Liver (tissue), 9 donors: Measurements from ENCODE around the gene RAI1. TPM values are rescaled to one million over a fixed set of nuclear protein-coding genes. Genes with fewer than 3 reads are reported as not detected.

Source experiments
- DNase-seq: peaks from one replicate; pipeline ENCODE4 v3.0.0-alpha.2; 2017; ENCODE audit warnings: low spot score
- H3K27ac ChIP-seq, 2 donors: one replicate each; pipeline ENCODE4 v1.7.0; 2013; ENCODE audit warnings: inconsistent platforms in 2 of 2, low read length in 2 of 2, control low read depth in 1 of 2, low read depth in 1 of 2, mild to moderate bottlenecking in 1 of 2
- H3K27me3 ChIP-seq, 4 donors: one replicate each; pipeline versions ENCODE4 v1.6.1 to v1.7.0; 2013; ENCODE audit warnings: low read length in 3 of 4, inconsistent platforms in 1 of 4, mild to moderate bottlenecking in 1 of 4, moderate library complexity in 1 of 4; ENCODE audit not compliant: control insufficient read depth in 4 of 4, insufficient read depth in 4 of 4
- H3K36me3 ChIP-seq, 4 donors: one replicate each; pipeline versions ENCODE4 v1.6.1 to v1.7.0; 2013; ENCODE audit warnings: low read length in 3 of 4, mild to moderate bottlenecking in 3 of 4, low read depth in 1 of 4, moderate library complexity in 1 of 4; ENCODE audit not compliant: control insufficient read depth in 4 of 4, insufficient read depth in 3 of 4
- H3K4me1 ChIP-seq, 4 donors: one replicate each; pipeline versions ENCODE4 v1.6.1 to v1.7.0; 2013; ENCODE audit warnings: low read length in 3 of 4, mild to moderate bottlenecking in 3 of 4, moderate library complexity in 1 of 4; ENCODE audit not compliant: control insufficient read depth in 4 of 4, insufficient read depth in 4 of 4
- H3K4me3 ChIP-seq, 3 donors: one replicate each; pipeline versions ENCODE4 v1.6.1 to v1.7.0; 2013; ENCODE audit warnings: low read length in 3 of 3, control low read depth in 1 of 3, low read depth in 1 of 3, mild to moderate bottlenecking in 1 of 3
- H3K9ac ChIP-seq, 2 donors: one replicate each; pipeline ENCODE4 v1.7.0; 2013; ENCODE audit warnings: low read length in 2 of 2, mild to moderate bottlenecking in 2 of 2, moderate library complexity in 2 of 2, control low read depth in 1 of 2, low read depth in 1 of 2
- H3K9me3 ChIP-seq, 4 donors: one replicate each; pipeline versions ENCODE4 v1.6.1 to v1.7.0; 2013; ENCODE audit warnings: low read length in 3 of 4; ENCODE audit not compliant: control insufficient read depth in 4 of 4
- EGR1 ChIP-seq, 2 donors: IDR thresholded peaks; 2 replicates each; pipeline ENCODE4 v1.6.1; 2016 to 2018; ENCODE audit warnings: antibody characterized with exemption in 2 of 2, low read depth in 2 of 2
- FOXA1 ChIP-seq: IDR thresholded peaks from 2 replicates; pipeline ENCODE4 v1.6.1; 2016; ENCODE audit warnings: antibody characterized with exemption
- FOXA2 ChIP-seq: IDR thresholded peaks from 2 replicates; pipeline ENCODE4 v1.6.1; 2016; ENCODE audit warnings: antibody characterized with exemption
- GABPA ChIP-seq, 2 donors: IDR thresholded peaks in 1 of 2; conservative IDR thresholded peaks in 1 of 2; 2 replicates each; pipeline ENCODE4 v1.6.1; 2016; ENCODE audit warnings: antibody characterized with exemption in 2 of 2, mild to moderate bottlenecking in 1 of 2, moderate library complexity in 1 of 2
- HNF4A ChIP-seq, 2 donors: conservative IDR thresholded peaks; 2 replicates each; pipeline ENCODE4 v1.6.1; 2016; ENCODE audit warnings: antibody characterized with exemption in 2 of 2, mild to moderate bottlenecking in 2 of 2
- HNF4G ChIP-seq: IDR thresholded peaks from 2 replicates; pipeline ENCODE4 v1.6.1; 2016; ENCODE audit warnings: antibody characterized with exemption
- JUND ChIP-seq, 2 donors: IDR thresholded peaks; 2 replicates each; pipeline ENCODE4 v1.6.1; 2016; ENCODE audit warnings: antibody characterized with exemption in 2 of 2
- MAX ChIP-seq: IDR thresholded peaks from 2 replicates; pipeline ENCODE4 v1.6.1; 2016; ENCODE audit warnings: antibody characterized with exemption
- NR2F2 ChIP-seq: IDR thresholded peaks from 2 replicates; pipeline ENCODE4 v1.6.1; 2016; ENCODE audit warnings: antibody characterized with exemption
- RAD21 ChIP-seq, 2 donors: IDR thresholded peaks; 2 replicates each; pipeline ENCODE4 v1.6.1; 2016; ENCODE audit warnings: antibody characterized with exemption in 2 of 2, mild to moderate bottlenecking in 2 of 2
- REST ChIP-seq: IDR thresholded peaks from 2 replicates; pipeline ENCODE4 v1.6.1; 2016; ENCODE audit warnings: antibody characterized with exemption, mild to moderate bottlenecking
- RXRA ChIP-seq, 2 donors: IDR thresholded peaks; 2 replicates each; pipeline ENCODE4 v1.6.1; 2017 to 2018; ENCODE audit warnings: antibody characterized with exemption in 2 of 2, mild to moderate bottlenecking in 1 of 2
- SP1 ChIP-seq: IDR thresholded peaks from 2 replicates; pipeline ENCODE4 v1.6.1; 2018; ENCODE audit warnings: antibody characterized with exemption, mild to moderate bottlenecking
- TAF1 ChIP-seq: conservative IDR thresholded peaks from 2 replicates; pipeline ENCODE4 v1.6.1; 2016; ENCODE audit warnings: antibody characterized with exemption, mild to moderate bottlenecking
- YY1 ChIP-seq: IDR thresholded peaks from 2 replicates; pipeline ENCODE4 v1.6.1; 2016; ENCODE audit warnings: antibody characterized with exemption, mild to moderate bottlenecking
- WGBS: extraction: QIAGEN DNeasy Blood & Tissue Kit; methylation state at CpG from one replicate; pipeline ENCODE4 v1.1.7; 2013; 5-methylcytosine and 5-hydroxymethylcytosine counted together
- polyA plus RNA-seq, 2 donors: library from polyadenylated mRNA; stranded (reverse) in 1 of 2; unstranded in 1 of 2; fragments of 200-250 nt in 1 of 2; fragments of >200 nt in 1 of 2; fragmentation: Nextera tagmentation in 1 of 2; extraction: Ambion mirVana in 1 of 2; gene quantifications; one replicate each; pipeline versions ENCODE4 v1.2.1 to v1.2.3, GENCODE V29; 2013 to 2015
- total RNA-seq, 2 donors: library from RNA; depleted of rRNA; stranded (reverse); fragments of >200 nt; gene quantifications; one replicate each; pipeline ENCODE4 v1.2.3, GENCODE V29; 2014
- TF ChIP-seq, protein P1 (sequence below): fragments of 150-350 bp; IDR thresholded peaks from 2 replicates; pipeline ENCODE4 v1.5.1; 2017; ENCODE audit warnings: improper control_type of control experiment, low read depth, low read length; ENCODE audit not compliant: missing input control
- TF ChIP-seq, protein P2 (sequence below): IDR thresholded peaks from 2 replicates; pipeline ENCODE4 v1.6.1; 2016; ENCODE audit warnings: antibody characterized with exemption
- TF ChIP-seq, protein P3 (sequence below): IDR thresholded peaks from 2 replicates; pipeline ENCODE4 v1.6.1; 2016; ENCODE audit warnings: antibody characterized with exemption
- donor health status: healthy.
- donor health status: healthy.
- donor health status: healthy.
- donor health status: healthy.
- donor health status: healthy.

The RAI1 gene
- total and polyA plus RNA-seq, 4 donors, result 0.57 to 7.6 (median 5.3) TPM

GRCh38 chr17:17784657-17785267, 103.5 kb downstream of the RAI1 start:
- TF ChIP-seq RAD21 (IDR thresholded peaks at IDR 0.05), result peak in 1 of 2 donors; percentile 39
- TF ChIP-seq, protein P1, sequence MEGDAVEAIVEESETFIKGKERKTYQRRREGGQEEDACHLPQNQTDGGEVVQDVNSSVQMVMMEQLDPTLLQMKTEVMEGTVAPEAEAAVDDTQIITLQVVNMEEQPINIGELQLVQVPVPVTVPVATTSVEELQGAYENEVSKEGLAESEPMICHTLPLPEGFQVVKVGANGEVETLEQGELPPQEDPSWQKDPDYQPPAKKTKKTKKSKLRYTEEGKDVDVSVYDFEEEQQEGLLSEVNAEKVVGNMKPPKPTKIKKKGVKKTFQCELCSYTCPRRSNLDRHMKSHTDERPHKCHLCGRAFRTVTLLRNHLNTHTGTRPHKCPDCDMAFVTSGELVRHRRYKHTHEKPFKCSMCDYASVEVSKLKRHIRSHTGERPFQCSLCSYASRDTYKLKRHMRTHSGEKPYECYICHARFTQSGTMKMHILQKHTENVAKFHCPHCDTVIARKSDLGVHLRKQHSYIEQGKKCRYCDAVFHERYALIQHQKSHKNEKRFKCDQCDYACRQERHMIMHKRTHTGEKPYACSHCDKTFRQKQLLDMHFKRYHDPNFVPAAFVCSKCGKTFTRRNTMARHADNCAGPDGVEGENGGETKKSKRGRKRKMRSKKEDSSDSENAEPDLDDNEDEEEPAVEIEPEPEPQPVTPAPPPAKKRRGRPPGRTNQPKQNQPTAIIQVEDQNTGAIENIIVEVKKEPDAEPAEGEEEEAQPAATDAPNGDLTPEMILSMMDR, result peak; percentile 28
- no peak for TF ChIP-seq YY1
- Histone ChIP-seq H3K36me3 (no peaks in the 10 kb centered on the region), H3K4me1 (peaks cover 28 to 60% (median 34%) of the 10 kb centered on the region in 4 donors), H3K27me3 (no peaks in the 10 kb centered on the region), H3K9ac (no peak overlapping the region), H3K9me3 (no peaks in the 10 kb centered on the region), H3K4me3 (no peak overlapping the region), H3K27ac (peak overlapping the region; percentile 64)
- WGBS, result 74% methylated on average over 7 of the region's 7 CpGs
- no peak for DNase-seq

GRCh38 chr17:17785407-17785806, 104.1 kb downstream of the RAI1 start:
- Histone ChIP-seq H3K9ac (no peak overlapping the region), H3K36me3 (no peaks in the 10 kb centered on the region), H3K27ac (no peak overlapping the region), H3K27me3 (no peaks in the 10 kb centered on the region), H3K4me1 (peaks cover 28 to 65% (median 36%) of the 10 kb centered on the region in 4 donors), H3K4me3 (no peak overlapping the region), H3K9me3 (no peaks in the 10 kb centered on the region)
- 80% methylated on average over 11 of the region's 11 CpGs for WGBS
- DNase-seq, result no peak
- TF ChIP-seq RXRA (IDR thresholded peaks at IDR 0.05) (peak in 1 of 2 donors; percentile 2), TAF1 (no peak), FOXA1 (no peak), HNF4G (no peak)

- TF ChIP-seq HNF4A (conservative IDR thresholded peaks at IDR 0.05), result no peak
- TF ChIP-seq MAX, result no peak
- TF ChIP-seq, protein P1, result no peak
- no peak for TF ChIP-seq FOXA1
- TF ChIP-seq GABPA (IDR thresholded peaks at IDR 0.05 in 1 of 2, conservative IDR thresholded peaks at IDR 0.05 in 1 of 2), result no peak
- no peak for TF ChIP-seq NR2F2
- no peak for TF ChIP-seq RXRA (IDR thresholded peaks at IDR 0.05)
- no peak for TF ChIP-seq EGR1 (IDR thresholded peaks at IDR 0.05; ENCODE audit: low read depth in 2 of 2)
- TF ChIP-seq REST, result no peak
- TF ChIP-seq HNF4G, result no peak
- no peak for TF ChIP-seq JUND (IDR thresholded peaks at IDR 0.05)
- TF ChIP-seq YY1, result no peak
- no peak for TF ChIP-seq FOXA2
- TF ChIP-seq, protein P2, sequence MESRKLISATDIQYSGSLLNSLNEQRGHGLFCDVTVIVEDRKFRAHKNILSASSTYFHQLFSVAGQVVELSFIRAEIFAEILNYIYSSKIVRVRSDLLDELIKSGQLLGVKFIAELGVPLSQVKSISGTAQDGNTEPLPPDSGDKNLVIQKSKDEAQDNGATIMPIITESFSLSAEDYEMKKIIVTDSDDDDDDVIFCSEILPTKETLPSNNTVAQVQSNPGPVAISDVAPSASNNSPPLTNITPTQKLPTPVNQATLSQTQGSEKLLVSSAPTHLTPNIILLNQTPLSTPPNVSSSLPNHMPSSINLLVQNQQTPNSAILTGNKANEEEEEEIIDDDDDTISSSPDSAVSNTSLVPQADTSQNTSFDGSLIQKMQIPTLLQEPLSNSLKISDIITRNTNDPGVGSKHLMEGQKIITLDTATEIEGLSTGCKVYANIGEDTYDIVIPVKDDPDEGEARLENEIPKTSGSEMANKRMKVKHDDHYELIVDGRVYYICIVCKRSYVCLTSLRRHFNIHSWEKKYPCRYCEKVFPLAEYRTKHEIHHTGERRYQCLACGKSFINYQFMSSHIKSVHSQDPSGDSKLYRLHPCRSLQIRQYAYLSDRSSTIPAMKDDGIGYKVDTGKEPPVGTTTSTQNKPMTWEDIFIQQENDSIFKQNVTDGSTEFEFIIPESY, result no peak
- TF ChIP-seq, protein P3, sequence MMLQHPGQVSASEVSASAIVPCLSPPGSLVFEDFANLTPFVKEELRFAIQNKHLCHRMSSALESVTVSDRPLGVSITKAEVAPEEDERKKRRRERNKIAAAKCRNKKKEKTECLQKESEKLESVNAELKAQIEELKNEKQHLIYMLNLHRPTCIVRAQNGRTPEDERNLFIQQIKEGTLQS, result no peak
- TF ChIP-seq TAF1, result no peak
- no peak for TF ChIP-seq RAD21 (IDR thresholded peaks at IDR 0.05)
- no peak for TF ChIP-seq SP1
- Histone ChIP-seq H3K27ac (no peak overlapping the region), H3K4me1 (peaks cover 28 to 61% (median 34%) of the 10 kb centered on the region in 4 donors), H3K36me3 (no peaks in the 10 kb centered on the region), H3K27me3 (no peaks in the 10 kb centered on the region), H3K9me3 (no peaks in the 10 kb centered on the region), H3K9ac (no peak overlapping the region), H3K4me3 (no peak overlapping the region)
- no peak for DNase-seq
- WGBS, result 88% methylated on average over 2 of the region's 2 CpGs
Measured at GRCh38 chr17:17786998-17787397, 105.7 kb downstream of the RAI1 start.
